ENCODE data around the gene BTBD17.
"Not testable (repeated sequence)": the region's sequence is repeated elsewhere in the genome, so short reads cannot be mapped to it uniquely, and the experiment has no call there.

Gene BTBD17, protein sequence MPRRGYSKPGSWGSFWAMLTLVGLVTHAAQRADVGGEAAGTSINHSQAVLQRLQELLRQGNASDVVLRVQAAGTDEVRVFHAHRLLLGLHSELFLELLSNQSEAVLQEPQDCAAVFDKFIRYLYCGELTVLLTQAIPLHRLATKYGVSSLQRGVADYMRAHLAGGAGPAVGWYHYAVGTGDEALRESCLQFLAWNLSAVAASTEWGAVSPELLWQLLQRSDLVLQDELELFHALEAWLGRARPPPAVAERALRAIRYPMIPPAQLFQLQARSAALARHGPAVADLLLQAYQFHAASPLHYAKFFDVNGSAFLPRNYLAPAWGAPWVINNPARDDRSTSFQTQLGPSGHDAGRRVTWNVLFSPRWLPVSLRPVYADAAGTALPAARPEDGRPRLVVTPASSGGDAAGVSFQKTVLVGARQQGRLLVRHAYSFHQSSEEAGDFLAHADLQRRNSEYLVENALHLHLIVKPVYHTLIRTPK

DNA sequence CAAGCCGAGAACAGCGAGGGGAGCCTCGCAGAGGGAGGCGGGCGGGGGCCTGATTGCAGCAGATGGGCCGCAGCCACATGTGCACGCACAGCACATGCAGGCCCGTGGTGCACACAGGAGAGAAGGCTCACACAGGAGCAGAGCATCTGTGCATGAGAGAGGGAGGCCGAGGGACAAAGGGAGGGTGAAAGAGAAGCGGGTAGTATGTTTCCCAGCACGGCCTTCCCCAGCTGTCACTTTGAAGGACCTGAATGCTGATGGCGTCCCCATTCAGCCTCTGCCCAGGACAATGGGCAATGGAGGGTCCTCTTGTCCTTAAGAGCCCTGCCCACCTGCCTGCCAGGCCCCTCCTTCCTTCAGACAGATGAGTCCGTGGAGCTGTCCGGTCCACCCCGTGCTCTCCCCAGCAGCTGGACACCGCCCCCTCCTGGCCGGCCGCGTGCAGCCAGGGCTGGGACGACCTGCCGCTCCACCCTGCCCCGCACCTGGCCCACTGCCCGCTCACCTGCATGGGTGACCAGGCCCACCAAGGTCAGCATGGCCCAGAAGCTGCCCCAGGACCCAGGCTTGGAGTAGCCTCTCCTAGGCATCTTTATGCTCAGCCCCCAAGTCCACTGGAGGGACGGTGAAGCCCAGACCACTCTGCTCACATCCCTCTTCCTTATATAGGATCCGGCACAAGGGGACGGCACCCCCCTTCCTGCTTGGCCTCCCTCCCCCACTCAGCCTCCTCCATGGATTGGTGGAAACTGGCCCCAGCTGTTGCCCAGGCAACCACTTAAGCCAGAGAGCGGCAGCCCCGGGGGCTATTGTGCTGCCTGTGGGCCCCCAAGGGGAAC, at the start of gene BTBD17:
TSS of gene BTBD17 (minus strand) at position 639 of the 839 bp plus-strand sequence. CDS start at position 590, 49 bp downstream.
- H3K27me3 ChIP-seq, result peaks cover 0 to 80% of the 10 kb centered on the region in 2 donors
- no peak within 1 kb of the TSS for H3K4me3 ChIP-seq
- H3K27ac ChIP-seq, result no peak within 1 kb of the TSS
- H3K9me3 ChIP-seq, result no peaks in the 10 kb centered on the region
- H3K36me3 ChIP-seq, result no peaks in the 10 kb centered on the region
- TF ChIP-seq, protein P1, sequence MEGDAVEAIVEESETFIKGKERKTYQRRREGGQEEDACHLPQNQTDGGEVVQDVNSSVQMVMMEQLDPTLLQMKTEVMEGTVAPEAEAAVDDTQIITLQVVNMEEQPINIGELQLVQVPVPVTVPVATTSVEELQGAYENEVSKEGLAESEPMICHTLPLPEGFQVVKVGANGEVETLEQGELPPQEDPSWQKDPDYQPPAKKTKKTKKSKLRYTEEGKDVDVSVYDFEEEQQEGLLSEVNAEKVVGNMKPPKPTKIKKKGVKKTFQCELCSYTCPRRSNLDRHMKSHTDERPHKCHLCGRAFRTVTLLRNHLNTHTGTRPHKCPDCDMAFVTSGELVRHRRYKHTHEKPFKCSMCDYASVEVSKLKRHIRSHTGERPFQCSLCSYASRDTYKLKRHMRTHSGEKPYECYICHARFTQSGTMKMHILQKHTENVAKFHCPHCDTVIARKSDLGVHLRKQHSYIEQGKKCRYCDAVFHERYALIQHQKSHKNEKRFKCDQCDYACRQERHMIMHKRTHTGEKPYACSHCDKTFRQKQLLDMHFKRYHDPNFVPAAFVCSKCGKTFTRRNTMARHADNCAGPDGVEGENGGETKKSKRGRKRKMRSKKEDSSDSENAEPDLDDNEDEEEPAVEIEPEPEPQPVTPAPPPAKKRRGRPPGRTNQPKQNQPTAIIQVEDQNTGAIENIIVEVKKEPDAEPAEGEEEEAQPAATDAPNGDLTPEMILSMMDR (IDR thresholded peaks at IDR 0.05), result peak; percentile 33 to 47
- no peak for DNase-seq
- peaks cover 0 to 17% (median 8%) of the 10 kb centered on the region in 4 donors for H3K4me1 ChIP-seq
- intact Hi-C loops (cut with DNase I; ENCODE audit: low total_unique reads), result loop anchor here (5.0 kb wide), 1 partner anchor 154 kb away; no protein-coding TSS in a partner anchor

DNA sequence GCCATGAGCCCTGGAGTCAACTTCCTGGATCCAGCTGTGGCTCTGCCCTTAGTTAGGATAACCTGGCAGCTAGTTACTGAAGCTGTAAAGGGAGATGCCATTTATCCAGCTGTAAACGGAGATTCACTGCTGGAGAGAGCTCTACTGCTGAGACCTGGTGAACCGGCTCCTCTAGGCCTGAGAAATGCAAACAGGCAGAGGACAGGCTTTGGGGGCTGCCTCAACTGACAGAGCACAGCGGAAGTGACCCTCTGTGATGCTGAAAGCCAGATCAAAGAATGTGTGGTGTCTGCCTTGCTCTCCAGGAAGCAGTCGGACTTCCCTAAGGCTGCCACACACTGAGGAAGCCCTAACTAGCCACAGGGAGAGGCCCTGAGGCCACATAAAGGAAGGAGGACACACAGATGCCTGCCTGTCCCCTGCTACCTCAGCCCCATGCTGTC, 48.4 kb upstream of the BTBD17 start:
- no peak for DNase-seq
- Histone ChIP-seq H3K36me3 (no peaks in the 10 kb centered on the region), H3K9me3 (no peaks in the 10 kb centered on the region), H3K4me3 (no peak overlapping the region), H3K4me1 (no peaks in the 10 kb centered on the region), H3K27me3 (no peaks in the 10 kb centered on the region), H3K27ac (no peak overlapping the region)
- TF ChIP-seq, protein P1 (IDR thresholded peaks at IDR 0.05), result no peak
- intact Hi-C loops (cut with DNase I; ENCODE audit: low total_unique reads), result no loop called here

DNA sequence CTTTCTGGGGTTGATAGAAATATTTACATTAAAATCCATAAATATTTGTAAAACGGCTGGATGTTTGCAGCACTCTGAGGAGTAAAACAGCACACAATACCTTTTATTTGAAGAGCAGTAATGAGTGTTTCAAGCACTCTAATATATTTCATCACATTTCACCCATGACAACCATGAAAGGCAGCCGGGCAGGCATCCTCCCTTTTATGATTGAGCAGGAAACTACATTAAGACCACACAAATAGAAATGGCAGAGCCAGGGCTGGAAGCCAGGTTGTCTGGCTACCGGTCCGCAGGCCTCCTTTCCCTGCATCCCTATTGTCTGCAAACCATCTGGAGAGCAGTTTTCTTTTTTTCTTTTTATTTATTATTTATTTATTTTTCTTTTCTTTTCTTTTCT, 47.1 kb upstream of the BTBD17 start:
- peaks cover 0 to 9% of the 10 kb centered on the region in 2 donors for H3K27me3 ChIP-seq
- intact Hi-C loops (cut with DNase I; ENCODE audit: low total_unique reads), result no loop called here
- H3K27ac ChIP-seq, result no peak overlapping the region
- H3K4me1 ChIP-seq, result no peaks in the 10 kb centered on the region
- H3K36me3 ChIP-seq, result no peaks in the 10 kb centered on the region
- TF ChIP-seq, protein P1 (IDR thresholded peaks at IDR 0.05), result no peak
- no peak overlapping the region for H3K4me3 ChIP-seq
- DNase-seq, result no peak
- no peaks in the 10 kb centered on the region for H3K9me3 ChIP-seq

DNA sequence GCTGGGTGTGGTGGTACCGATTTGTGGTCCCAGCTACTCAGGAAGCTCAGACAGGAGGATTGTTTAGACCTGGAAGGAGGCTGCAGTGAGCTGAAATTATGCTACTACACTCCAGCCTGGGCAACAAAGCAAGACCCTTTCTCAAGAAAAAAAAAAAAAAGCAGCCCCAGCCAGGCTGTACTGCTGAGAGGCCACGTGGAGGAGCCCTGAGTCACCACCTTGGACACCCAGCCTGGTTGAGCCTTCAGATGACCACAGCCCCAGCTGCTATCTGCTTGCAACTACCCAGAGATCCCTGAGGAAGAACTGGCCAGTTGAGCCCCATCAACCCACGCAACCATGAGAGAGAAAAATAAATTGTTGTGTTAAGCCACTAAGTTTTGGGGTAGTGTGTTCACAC, 46.6 kb upstream of the BTBD17 start:
- H3K4me3 ChIP-seq, result no peak overlapping the region
- H3K27me3 ChIP-seq, result peaks cover 0 to 9% of the 10 kb centered on the region in 2 donors
- no peaks in the 10 kb centered on the region for H3K9me3 ChIP-seq
- TF ChIP-seq, protein P1 (IDR thresholded peaks at IDR 0.05), result no peak
- H3K27ac ChIP-seq, result no peak overlapping the region
- H3K36me3 ChIP-seq, result no peaks in the 10 kb centered on the region
- intact Hi-C loops (cut with DNase I; ENCODE audit: low total_unique reads), result no loop called here
- no peak for DNase-seq
- no peaks in the 10 kb centered on the region for H3K4me1 ChIP-seq

DNA sequence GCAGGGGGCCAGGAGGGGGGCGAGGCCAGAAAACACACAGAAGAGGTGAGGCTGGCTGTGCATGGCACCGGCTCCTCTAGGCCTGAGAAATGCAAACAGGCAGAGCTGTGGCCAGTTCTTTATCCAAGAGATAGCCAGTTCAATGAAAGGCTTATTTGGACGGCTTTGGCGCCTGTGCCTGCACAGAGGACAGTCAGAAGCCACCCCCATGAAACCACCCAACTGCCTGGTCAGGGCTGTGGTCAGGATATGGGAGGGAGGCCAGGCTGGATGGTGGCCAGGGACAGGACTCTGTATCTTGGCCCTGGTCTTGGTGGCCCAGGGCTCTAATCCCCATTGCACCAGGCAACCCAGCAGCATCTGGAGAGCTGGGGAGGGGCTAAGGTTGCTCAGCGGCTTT, 45.7 kb upstream of the BTBD17 start:
- H3K36me3 ChIP-seq, result no peaks in the 10 kb centered on the region
- no peak overlapping the region for H3K4me3 ChIP-seq
- H3K27ac ChIP-seq, result no peak overlapping the region
- TF ChIP-seq, protein P1 (IDR thresholded peaks at IDR 0.05), result no peak
- no peak for DNase-seq
- intact Hi-C loops (cut with DNase I; ENCODE audit: low total_unique reads), result no loop called here
- no peaks in the 10 kb centered on the region for H3K9me3 ChIP-seq
- no peaks in the 10 kb centered on the region for H3K4me1 ChIP-seq
- H3K27me3 ChIP-seq, result peaks cover 0 to 9% of the 10 kb centered on the region in 2 donors

DNA sequence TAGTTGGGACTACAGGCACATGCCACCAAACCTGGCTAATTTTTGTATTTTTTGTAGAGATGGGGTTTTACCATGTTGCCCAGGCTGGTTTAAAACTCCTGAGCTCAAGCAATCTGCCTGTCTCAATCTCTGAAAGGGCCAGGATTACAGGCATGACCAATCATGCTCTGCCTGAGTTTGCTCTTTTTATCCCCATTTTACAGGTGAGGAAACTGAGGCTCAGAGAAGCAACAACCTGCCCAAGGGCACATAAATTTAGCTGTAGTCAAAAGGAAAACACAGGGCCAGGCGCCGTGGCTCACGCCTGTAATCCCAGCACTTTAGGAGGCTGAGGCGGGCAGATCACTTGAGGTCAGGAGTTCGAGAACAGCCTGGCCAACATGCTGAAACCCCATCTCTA, 43.6 kb upstream of the BTBD17 start:
- intact Hi-C loops (cut with DNase I; ENCODE audit: low total_unique reads); DNase-seq; H3K36me3 ChIP-seq; H3K27ac ChIP-seq; H3K4me1 ChIP-seq; H3K27me3 ChIP-seq; H3K4me3 ChIP-seq; H3K9me3 ChIP-seq: not testable (repeated sequence)

All from tibial artery (tissue), 4 donors.